Neural progenitor cell (in vitro differentiated cells): ENCODE measurements around the gene HMGB1. TPM values are rescaled to one million over a fixed set of nuclear protein-coding genes. Genes with fewer than 3 reads are reported as not detected.

Experiments
- DNase-seq: peaks from one replicate; pipeline ENCODE4 v3.0.0-alpha.2; 2016; ENCODE audit warnings: low spot score
- H2AFZ ChIP-seq: fragments of 200-600 bp; sonication (generic); replicated peaks from 2 replicates; pipeline ENCODE4 v1.6.1; 2016; ENCODE audit warnings: antibody characterized with exemption
- H3F3A ChIP-seq: fragments of 200-600 bp; sonication (generic); 2 replicates; pipeline ENCODE4 v1.6.1; 2016; ENCODE audit warnings: antibody characterized with exemption, low read depth
- H3K27ac ChIP-seq: fragments of 200-600 bp; sonication (generic); 2 replicates; pipeline ENCODE4 v1.5.1; 2016; ENCODE audit warnings: mild to moderate bottlenecking
- H3K27me3 ChIP-seq: fragments of 200-600 bp; sonication (generic); 2 replicates; pipeline ENCODE4 v1.6.1; 2016; ENCODE audit warnings: mild to moderate bottlenecking, moderate library complexity
- H3K36me3 ChIP-seq: fragments of 200-600 bp; sonication (generic); 2 replicates; pipeline ENCODE4 v1.5.1; 2016
- H3K4me1 ChIP-seq: fragments of 200-600 bp; sonication (generic); 2 replicates; pipeline ENCODE4 v1.6.1; 2016; ENCODE audit warnings: mixed run types
- H3K4me2 ChIP-seq: fragments of 200-600 bp; sonication (generic); 2 replicates; pipeline ENCODE4 v1.6.1; 2016
- H3K4me3 ChIP-seq: fragments of 200-600 bp; sonication (generic); 2 replicates; pipeline ENCODE4 v1.5.1; 2016
- H3K79me2 ChIP-seq: fragments of 200-600 bp; sonication (generic); 2 replicates; pipeline ENCODE4 v1.6.1; 2016; ENCODE audit warnings: low read depth
- H3K9ac ChIP-seq: fragments of 200-600 bp; sonication (generic); 2 replicates; pipeline ENCODE4 v1.6.1; 2016
- H3K9me3 ChIP-seq: fragments of 200-600 bp; sonication (generic); 2 replicates; pipeline ENCODE4 v1.5.1; 2016; ENCODE audit warnings: low read depth
- H4K20me1 ChIP-seq: fragments of 200-600 bp; sonication (generic); 2 replicates; pipeline ENCODE4 v1.6.1; 2016; ENCODE audit warnings: low read depth
- H3K27ac Mint-ChIP-seq: 3 replicates; pipeline ENCODE4 v1.8.0; 2021; ENCODE audit warnings: mixed read lengths
- H3K27me3 Mint-ChIP-seq: 2 replicates; pipeline ENCODE4 v1.8.0; 2022; ENCODE audit warnings: low read depth, mild to moderate bottlenecking, inconsistent platforms, moderate library complexity, mixed read lengths; ENCODE audit not compliant: insufficient read depth
- H3K36me3 Mint-ChIP-seq: 3 replicates; pipeline ENCODE4 v1.8.0; 2021; ENCODE audit warnings: mixed read lengths
- H3K4me1 Mint-ChIP-seq: 3 replicates; pipeline ENCODE4 v1.8.0; 2021; ENCODE audit warnings: mixed read lengths
- H3K4me3 Mint-ChIP-seq: 3 replicates; pipeline ENCODE4 v1.8.0; 2021; ENCODE audit warnings: mild to moderate bottlenecking, moderate library complexity, mixed read lengths
- H3K9me3 Mint-ChIP-seq: 3 replicates; pipeline ENCODE4 v1.8.0; 2020; ENCODE audit warnings: mixed read lengths
- CTCF ChIP-seq: fragments of 200-600 bp; sonication (generic); IDR thresholded peaks from 2 replicates; pipeline ENCODE4 v1.5.1; 2017; ENCODE audit warnings: antibody characterized with exemption, mild to moderate bottlenecking
- EZH2 ChIP-seq: fragments of 200-600 bp; sonication (generic); IDR thresholded peaks from 2 replicates; pipeline ENCODE4 v1.6.1; 2017; ENCODE audit warnings: antibody characterized with exemption, mild to moderate bottlenecking, moderate library complexity
- EZH2phosphoT487 ChIP-seq: fragments of 200-600 bp; sonication (generic); IDR thresholded peaks from 2 replicates; pipeline ENCODE4 v1.6.1; 2017; ENCODE audit warnings: antibody characterized with exemption
- total RNA-seq: library from RNA; depleted of rRNA; stranded (reverse); fragments of >200 nt; gene quantifications from 2 replicates; pipeline ENCODE4 v1.2.3, GENCODE V29; 2015; ENCODE audit warnings: low replicate concordance

HMGB1 gene
- total RNA-seq, 1 donor from 2014 or later, result 1,493 TPM

GRCh38 chr13:30409886-30410704 lies 55.6 kb downstream of the HMGB1 start:
- Histone ChIP-seq H3F3A (peaks cover 12% of the 10 kb centered on the region), H3K4me1 (no peaks in the 10 kb centered on the region), H3K36me3 (no peaks in the 10 kb centered on the region), H3K4me2 (no peak overlapping the region), H3K9me3 (no peaks in the 10 kb centered on the region), H4K20me1 (no peaks in the 10 kb centered on the region), H3K9ac (no peak overlapping the region), H3K27me3 (peaks cover 28% of the 10 kb centered on the region), H3K4me3 (no peak overlapping the region), H2AFZ (no peak overlapping the region), H3K27ac (no peak overlapping the region), H3K79me2 (no peaks in the 10 kb centered on the region)
- Mint-ChIP-seq H3K27me3 (peaks cover 10% of the 10 kb centered on the region), H3K36me3 (no peaks in the 10 kb centered on the region), H3K9me3 (peaks cover 3% of the 10 kb centered on the region), H3K27ac (no peak overlapping the region), H3K4me1 (peaks cover 15% of the 10 kb centered on the region), H3K4me3 (no peak overlapping the region)
- no peak for DNase-seq
- TF ChIP-seq CTCF (no peak), EZH2 (no peak), EZH2phosphoT487 (no peak)

- no peak for TF ChIP-seq EZH2phosphoT487
- TF ChIP-seq CTCF, result peak; percentile 79
- Mint-ChIP-seq H3K27me3 (peaks cover 10% of the 10 kb centered on the region), H3K4me1 (peaks cover 15% of the 10 kb centered on the region), H3K4me3 (peak overlapping the region; percentile 74), H3K9me3 (peaks cover 3% of the 10 kb centered on the region), H3K36me3 (no peaks in the 10 kb centered on the region), H3K27ac (peak overlapping the region; percentile 83)
- peaks cover 12% of the 10 kb centered on the region for H3F3A ChIP-seq
- H3K36me3 ChIP-seq, result no peaks in the 10 kb centered on the region
- H3K79me2 ChIP-seq, result no peaks in the 10 kb centered on the region
- H3K9me3 ChIP-seq, result no peaks in the 10 kb centered on the region
- peak; percentile 96 for DNase-seq
- H3K4me1 ChIP-seq, result no peaks in the 10 kb centered on the region
- H2AFZ ChIP-seq, result peak overlapping the region; percentile 98
- no peak overlapping the region for H3K9ac ChIP-seq
- no peak overlapping the region for H3K4me3 ChIP-seq
- no peaks in the 10 kb centered on the region for H4K20me1 ChIP-seq
- peaks cover 28% of the 10 kb centered on the region for H3K27me3 ChIP-seq
- no peak overlapping the region for H3K27ac ChIP-seq
- H3K4me2 ChIP-seq, result peak overlapping the region; percentile 39
Observed at GRCh38 chr13:30408319-30409101, 57.2 kb downstream of the HMGB1 start.

DNA sequence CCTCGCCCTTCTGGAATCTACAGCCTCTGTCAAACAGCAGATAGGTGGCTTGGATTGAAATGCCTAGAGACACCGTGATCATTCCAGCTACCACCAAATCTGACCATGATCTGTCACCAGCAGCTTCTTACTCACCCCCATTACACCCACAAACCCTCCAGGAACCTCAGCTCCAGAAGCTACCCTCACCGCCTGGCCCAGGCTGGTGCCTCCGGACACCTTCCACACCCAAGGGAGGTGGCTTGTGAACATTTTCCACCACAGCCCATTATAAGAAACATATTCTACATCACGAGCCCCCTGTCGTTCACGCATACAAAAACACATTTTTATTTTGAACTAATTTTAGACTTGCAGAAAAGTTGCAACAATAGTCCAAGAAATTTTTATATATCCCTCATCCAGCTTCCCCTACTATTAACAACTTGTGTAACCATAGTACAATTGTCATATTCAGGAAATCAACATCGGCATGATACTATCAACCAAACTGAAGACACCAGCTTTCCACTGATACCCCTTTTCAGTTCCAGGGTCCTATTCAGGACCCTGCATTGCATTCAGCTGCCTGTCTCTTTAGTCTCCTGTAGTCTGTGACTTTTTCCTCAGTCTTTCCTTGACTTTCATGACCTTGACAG lies 58.8 kb downstream of the HMGB1 start:
- peaks cover 15% of the 10 kb centered on the region for H3K4me1 Mint-ChIP-seq
- H3K9me3 Mint-ChIP-seq, result peaks cover 3% of the 10 kb centered on the region
- H3K79me2 ChIP-seq, result no peaks in the 10 kb centered on the region
- no peak for TF ChIP-seq CTCF
- TF ChIP-seq EZH2phosphoT487, result no peak
- TF ChIP-seq EZH2, result no peak
- H3K36me3 ChIP-seq, result no peaks in the 10 kb centered on the region
- no peak overlapping the region for H3K9ac ChIP-seq
- H3K27me3 Mint-ChIP-seq, result peaks cover 12% of the 10 kb centered on the region
- H3K27ac ChIP-seq, result no peak overlapping the region
- no peaks in the 10 kb centered on the region for H4K20me1 ChIP-seq
- DNase-seq, result no peak
- no peaks in the 10 kb centered on the region for H3K9me3 ChIP-seq
- peaks cover 28% of the 10 kb centered on the region for H3K27me3 ChIP-seq
- no peak overlapping the region for H3K4me3 Mint-ChIP-seq
- no peak overlapping the region for H3K4me3 ChIP-seq
- H3K36me3 Mint-ChIP-seq, result no peaks in the 10 kb centered on the region
- no peak overlapping the region for H2AFZ ChIP-seq
- H3F3A ChIP-seq, result peaks cover 12% of the 10 kb centered on the region
- no peak overlapping the region for H3K4me2 ChIP-seq
- peak overlapping the region; percentile 14 for H3K27ac Mint-ChIP-seq
- H3K4me1 ChIP-seq, result no peaks in the 10 kb centered on the region

Other genes with a start within 250 kb of the HMGB1 start
- gene KATNAL1, start 158.4 kb downstream of the HMGB1 start, total RNA-seq, result 15.3 and 33.6 TPM in 2 replicates
- gene UBE2L5, start 43.4 kb downstream of the HMGB1 start, total RNA-seq, result not detected in 2 replicates
- 36.2 and 42.5 TPM in 2 replicates for gene USPL1, start 152.0 kb upstream of the HMGB1 start, total RNA-seq